ENCODE measurements around the gene E2F8.

DNA sequence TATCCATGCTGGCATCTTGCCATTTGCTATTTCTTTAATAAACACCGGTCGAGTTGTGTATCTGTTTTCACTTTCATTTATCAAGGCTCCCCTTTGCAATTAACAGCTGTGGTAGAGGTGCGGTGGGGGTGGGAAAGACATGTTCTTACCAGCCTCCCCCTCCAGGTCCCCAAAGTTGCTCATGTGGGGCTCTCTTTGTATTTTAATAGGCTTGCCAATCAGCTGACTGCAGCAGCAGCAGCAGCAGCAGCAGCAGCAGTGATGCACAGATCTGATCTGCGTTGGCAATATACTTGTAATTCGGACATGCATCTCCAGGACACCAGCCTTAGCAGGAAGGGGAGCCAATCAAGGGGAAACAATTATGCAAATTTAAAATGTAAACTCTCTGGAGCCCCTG, 40.3 kb upstream of the E2F8 start:
- TF ChIP-seq POLR2AphosphoS5 (IDR thresholded peaks at IDR 0.05; ENCODE audit: borderline replicate concordance, low read depth, low read length): no peak
- no peak for TF ChIP-seq EZH2 (IDR thresholded peaks at IDR 0.05)
- TF ChIP-seq FOXP2 (optimal IDR thresholded peaks at IDR 0.05; ENCODE audit: control extremely low read depth, extremely low read length, insufficient read depth): no peak
